Keratinocyte (primary cell): ENCODE results near the gene TMEM151A. TPM values are rescaled to one million over a fixed set of nuclear protein-coding genes. Genes with fewer than 3 reads are reported as not detected.

Source experiments
- DNase-seq: peaks from one replicate; pipeline ENCODE4 v3.0.0-alpha.2; 2011; ENCODE audit warnings: low read depth, missing footprints, low spot score
- FAIRE-seq: peaks from 2 replicates; lab custom pipeline; 2011; peaks lifted over from hg19 to GRCh38; lab: Jason Lieb, UNC
- H2AFZ ChIP-seq: 2 replicates; pipeline ENCODE4 v1.6.0; 2012; ENCODE audit warnings: low read length, control low read depth, inconsistent platforms; ENCODE audit not compliant: control insufficient read depth
- H3K27ac ChIP-seq: 2 replicates; pipeline ENCODE4 v1.5.1; 2011; ENCODE audit warnings: low read length; ENCODE audit not compliant: control insufficient read depth, insufficient read depth
- H3K27me3 ChIP-seq: 3 replicates; pipeline ENCODE4 v1.6.0; 2011; ENCODE audit warnings: low read length; ENCODE audit not compliant: control insufficient read depth, insufficient read depth; ENCODE audit errors: extremely low read depth
- H3K36me3 ChIP-seq, 2 experiments: 2 replicates in 1 of 2; 3 replicates in 1 of 2; pipeline ENCODE4 v1.5.1; 2011; ENCODE audit warnings: low read length in 2 of 2, mild to moderate bottlenecking in 1 of 2; ENCODE audit not compliant: control insufficient read depth in 2 of 2, insufficient read depth in 2 of 2; ENCODE audit errors: extremely low read depth in 1 of 2
- H3K4me1 ChIP-seq: 3 replicates; pipeline ENCODE4 v1.5.1; 2011; ENCODE audit warnings: low read length; ENCODE audit not compliant: control insufficient read depth, insufficient read depth; ENCODE audit errors: extremely low read depth
- H3K4me2 ChIP-seq: 3 replicates; pipeline ENCODE4 v1.6.0; 2011; ENCODE audit warnings: low read depth, low read length; ENCODE audit not compliant: control insufficient read depth, insufficient read depth; ENCODE audit errors: extremely low read depth
- H3K4me3 ChIP-seq, 3 experiments: fragments of 200-600 bp in 1 of 3; sonication (generic) in 1 of 3; 2 replicates in 2 of 3; 3 replicates in 1 of 3; pipeline ENCODE4 v1.5.1; 2011 to 2016; ENCODE audit warnings: low read length in 3 of 3, mild to moderate bottlenecking in 3 of 3, control low read depth in 2 of 3, inconsistent platforms in 1 of 3, low read depth in 1 of 3, mixed read lengths in 1 of 3, mixed run types in 1 of 3, moderate library complexity in 1 of 3; ENCODE audit not compliant: control insufficient read depth in 2 of 3, insufficient read depth in 2 of 3; ENCODE audit errors: extremely low read depth in 1 of 3
- H3K79me2 ChIP-seq: 2 replicates; pipeline ENCODE4 v1.6.0; 2012; ENCODE audit warnings: low read length; ENCODE audit not compliant: control insufficient read depth, insufficient read depth
- H3K9ac ChIP-seq: 3 replicates; pipeline ENCODE4 v1.6.0; 2011; ENCODE audit warnings: low read length; ENCODE audit not compliant: control insufficient read depth, insufficient read depth; ENCODE audit errors: extremely low read depth
- H3K9me1 ChIP-seq: 3 replicates; pipeline ENCODE4 v1.6.0; 2011; ENCODE audit warnings: low read length; ENCODE audit not compliant: control insufficient read depth, insufficient read depth; ENCODE audit errors: extremely low read depth
- H3K9me3 ChIP-seq: 2 replicates; pipeline ENCODE4 v1.5.1; 2012; ENCODE audit warnings: low read depth, low read length; ENCODE audit not compliant: control insufficient read depth
- H4K20me1 ChIP-seq: 3 replicates; pipeline ENCODE4 v1.6.0; 2011; ENCODE audit warnings: low read length; ENCODE audit not compliant: control insufficient read depth, insufficient read depth; ENCODE audit errors: extremely low read depth
- EZH2 ChIP-seq: IDR thresholded peaks from one replicate; pipeline ENCODE4 v1.6.1; 2012; ENCODE audit warnings: inconsistent platforms, mild to moderate bottlenecking, low read length, moderate library complexity
- dilution Hi-C: fragments of 300-500 bp; cut with MboI; formaldehyde crosslinking; loops from one replicate; pipeline ENCODE4 v1.7.0; 2020; ENCODE audit warnings: low sequenced_read_pairs; ENCODE audit not compliant: extremely low pct_ligation_motif_present
- polyA plus RNA-seq, 5 experiments: library from polyadenylated mRNA; depleted of rRNA in 3 of 5; stranded (reverse) in 3 of 5; stranded (forward) in 1 of 5; unstranded in 1 of 5; fragments of >200 nt; gene quantifications; 1 replicate in 1 of 5; 2 replicates in 3 of 5; 3 replicates in 1 of 5; pipeline versions ENCODE4 v1.2.1 to v1.2.3, GENCODE V29; 2011 to 2012; ENCODE audit warnings: missing spikeins in 2 of 5, low read depth in 1 of 5, low replicate concordance in 1 of 5
- TF ChIP-seq, protein P1 (sequence below), 3 experiments: IDR thresholded peaks in 1 of 3; conservative IDR thresholded peaks in 1 of 3; optimal IDR thresholded peaks in 1 of 3; 2 replicates in 2 of 3; 3 replicates in 1 of 3; pipeline versions ENCODE3 to v1.5.1; 2011; ENCODE audit warnings: low read length in 3 of 3, mild to moderate bottlenecking in 3 of 3, moderate library complexity in 2 of 3, control low read depth in 1 of 3, inconsistent platforms in 1 of 3; ENCODE audit not compliant: insufficient read depth in 2 of 3; ENCODE audit errors: extremely low read depth in 1 of 3

TMEM151A gene
- polyA plus RNA-seq, 1 donor (not counting 4 experiments of a cell fraction or from before 2014, with no cell fraction given), result not detected

DNA sequence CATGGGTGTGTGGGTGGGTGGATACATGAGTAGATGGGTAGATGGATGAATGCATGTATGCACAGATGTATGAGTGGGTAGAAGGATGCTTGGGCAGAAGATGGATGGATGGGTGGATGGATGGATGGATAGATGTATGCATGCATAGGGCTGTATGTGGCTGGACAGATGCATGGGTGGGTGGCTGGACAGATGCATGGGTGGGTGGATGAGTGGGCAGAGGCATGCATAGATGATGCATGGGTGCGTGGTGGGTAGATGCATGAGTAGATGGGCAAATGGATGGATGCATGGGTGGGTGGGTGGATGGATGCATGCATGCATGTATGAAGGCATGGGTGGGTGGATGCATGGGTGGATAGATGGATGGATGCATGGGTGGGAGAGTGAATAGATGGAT is 32.0 kb downstream of the TMEM151A start:
- no peak overlapping the region for H3K9ac ChIP-seq

DNA sequence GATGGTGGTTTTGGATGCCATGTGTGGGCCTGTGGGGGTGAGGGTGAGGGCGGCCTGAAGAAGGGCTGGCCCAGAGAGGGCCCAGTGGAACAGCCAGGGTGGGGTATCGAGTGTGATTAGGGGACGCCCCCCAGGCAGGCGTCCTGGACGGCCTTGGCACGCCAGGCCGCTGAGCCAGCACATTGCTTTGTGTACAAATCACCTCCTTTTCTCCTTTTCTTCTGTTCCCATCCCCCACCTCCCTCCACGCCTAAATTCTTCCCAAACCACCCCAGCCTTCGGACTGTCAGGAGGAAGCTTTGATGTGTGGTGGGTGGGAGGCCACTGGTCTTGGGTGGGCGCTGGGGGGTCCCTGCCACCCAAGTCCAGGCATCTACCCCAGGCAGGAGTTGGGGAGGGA is 33.0 kb downstream of the TMEM151A start:
- Histone ChIP-seq H4K20me1 (no peaks in the 10 kb centered on the region), H3K9me1 (no peaks in the 10 kb centered on the region), H3K4me1 (peaks cover 37% of the 10 kb centered on the region), H3K27me3 (no peaks in the 10 kb centered on the region), H3K4me2 (no peak overlapping the region), H3K9ac (no peak overlapping the region), H3K79me2 (no peaks in the 10 kb centered on the region), H3K4me3 (no peak overlapping the region), H3K9me3 (no peaks in the 10 kb centered on the region), H3K36me3 (no peaks in the 10 kb centered on the region), H3K27ac (no peak overlapping the region), H2AFZ (no peak overlapping the region)
- TF ChIP-seq EZH2, result no peak
- TF ChIP-seq, protein P1, sequence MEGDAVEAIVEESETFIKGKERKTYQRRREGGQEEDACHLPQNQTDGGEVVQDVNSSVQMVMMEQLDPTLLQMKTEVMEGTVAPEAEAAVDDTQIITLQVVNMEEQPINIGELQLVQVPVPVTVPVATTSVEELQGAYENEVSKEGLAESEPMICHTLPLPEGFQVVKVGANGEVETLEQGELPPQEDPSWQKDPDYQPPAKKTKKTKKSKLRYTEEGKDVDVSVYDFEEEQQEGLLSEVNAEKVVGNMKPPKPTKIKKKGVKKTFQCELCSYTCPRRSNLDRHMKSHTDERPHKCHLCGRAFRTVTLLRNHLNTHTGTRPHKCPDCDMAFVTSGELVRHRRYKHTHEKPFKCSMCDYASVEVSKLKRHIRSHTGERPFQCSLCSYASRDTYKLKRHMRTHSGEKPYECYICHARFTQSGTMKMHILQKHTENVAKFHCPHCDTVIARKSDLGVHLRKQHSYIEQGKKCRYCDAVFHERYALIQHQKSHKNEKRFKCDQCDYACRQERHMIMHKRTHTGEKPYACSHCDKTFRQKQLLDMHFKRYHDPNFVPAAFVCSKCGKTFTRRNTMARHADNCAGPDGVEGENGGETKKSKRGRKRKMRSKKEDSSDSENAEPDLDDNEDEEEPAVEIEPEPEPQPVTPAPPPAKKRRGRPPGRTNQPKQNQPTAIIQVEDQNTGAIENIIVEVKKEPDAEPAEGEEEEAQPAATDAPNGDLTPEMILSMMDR (optimal IDR thresholded peaks at IDR 0.05 in 1 of 3, IDR thresholded peaks at IDR 0.05 in 1 of 3, conservative IDR thresholded peaks at IDR 0.05 in 1 of 3; ENCODE audit: extremely low read depth in 1 of 3, insufficient read depth in 2 of 3, low read length in 3 of 3), result no peak
- FAIRE-seq (no peak), DNase-seq (no peak)
- dilution Hi-C loops, result no loop called here

More for the DNA sequence above, 32.0 kb downstream of the TMEM151A start:
- dilution Hi-C loops, result no loop called here
- Histone ChIP-seq H3K4me3 (no peak overlapping the region), H3K9me3 (no peaks in the 10 kb centered on the region), H3K36me3 (no peaks in the 10 kb centered on the region), H3K27me3 (no peaks in the 10 kb centered on the region), H3K4me1 (peaks cover 36% of the 10 kb centered on the region), H3K27ac (no peak overlapping the region), H3K9me1 (no peaks in the 10 kb centered on the region), H3K4me2 (no peak overlapping the region), H3K79me2 (no peaks in the 10 kb centered on the region), H2AFZ (no peak overlapping the region), H4K20me1 (no peaks in the 10 kb centered on the region)
- FAIRE-seq, result no peak
- no peak for DNase-seq
- TF ChIP-seq, protein P1 (optimal IDR thresholded peaks at IDR 0.05 in 1 of 3, IDR thresholded peaks at IDR 0.05 in 1 of 3, conservative IDR thresholded peaks at IDR 0.05 in 1 of 3; ENCODE audit: extremely low read depth in 1 of 3, insufficient read depth in 2 of 3, low read length in 3 of 3), result no peak
- no peak for TF ChIP-seq EZH2
